Activated CD4-positive, alpha-beta T cell treated with anti-CD3 and anti-CD28 coated beads for 36 hours (primary cell): Measurements from ENCODE around the gene MRPL17. TPM values are rescaled to one million over a fixed set of nuclear protein-coding genes. Genes with fewer than 3 reads are reported as not detected.

Source experiments
- ATAC-seq: fragments of 200-7000 bp; cut with Tn5 transposase; one replicate; pipeline ENCODE4 v1.10.0; 2021; ENCODE audit warnings: mild to moderate bottlenecking, moderate library complexity
- CTCF ChIA-PET: fragments of 350-600 bp; sonication (Branson Sonifier 250); formaldehyde crosslinking; loops from one replicate; lab custom pipeline; 2021; ENCODE audit warnings: antibody characterized with exemption; lab: Charles Lee
- POLR2A ChIA-PET: fragments of 350-600 bp; sonication (Branson Sonifier 250); formaldehyde crosslinking; loops from one replicate; lab custom pipeline; 2021; ENCODE audit warnings: antibody characterized with exemption, inconsistent platforms; lab: Charles Lee
- DNase-seq: peaks from one replicate; pipeline ENCODE4 v3.0.0-alpha.2; 2020
- H3K27ac Mint-ChIP-seq: one replicate; pipeline ENCODE4 v1.8.0; 2021; ENCODE audit warnings: mixed read lengths
- H3K27me3 Mint-ChIP-seq: one replicate; pipeline ENCODE4 v1.8.0; 2021; ENCODE audit warnings: mixed read lengths
- H3K36me3 Mint-ChIP-seq: one replicate; pipeline ENCODE4 v1.8.0; 2021; ENCODE audit warnings: low read depth, mixed read lengths
- H3K4me1 Mint-ChIP-seq: one replicate; pipeline ENCODE4 v1.8.0; 2021; ENCODE audit warnings: mixed read lengths
- H3K4me3 Mint-ChIP-seq: one replicate; pipeline ENCODE4 v1.8.0; 2021; ENCODE audit warnings: mild to moderate bottlenecking, moderate library complexity, mixed read lengths
- H3K9me3 Mint-ChIP-seq: one replicate; pipeline ENCODE4 v1.8.0; 2021; ENCODE audit warnings: low read depth, mixed read lengths
- intact Hi-C, 2 experiments: fragments of 100-400 bp; cut with DNase I in 1 of 2; cut with micrococcal nuclease in 1 of 2; formaldehyde crosslinking; loops; one replicate each; pipeline versions ENCODE4 v1.14.2 to v1.15.1; 2022 to 2024; cut with DNase I, micrococcal nuclease
- total RNA-seq, 2 experiments: library from RNA; stranded (reverse); gene quantifications; one replicate each; pipeline ENCODE4 v1.2.3, GENCODE V29; 2021

Gene MRPL17
- total RNA-seq, 2 experiments from 2014 or later, result 118 to 156 TPM

- Mint-ChIP-seq H3K4me1 (peaks cover 6% of the 10 kb centered on the region), H3K27ac (no peak overlapping the region), H3K4me3 (no peak overlapping the region), H3K36me3 (no peaks in the 10 kb centered on the region), H3K27me3 (no peaks in the 10 kb centered on the region), H3K9me3 (no peaks in the 10 kb centered on the region)
- DNase-seq, result peak; percentile 20
- peak; percentile 31 for ATAC-seq
- ChIA-PET CTCF (interaction anchor here (1.0 to 1.1 kb wide), 2 partner anchors 24 to 35 kb away, joined by 3 to 4 read pairs; no protein-coding TSS in a partner anchor), POLR2A (no interaction called here)
- intact Hi-C loops, result no loop called here
Observed at GRCh38 chr11:6632116-6633073, 50.7 kb downstream of the MRPL17 start.

GRCh38 chr11:6631361-6631890 is 51.7 kb downstream of the MRPL17 start:
- Mint-ChIP-seq H3K4me1 (peaks cover 8% of the 10 kb centered on the region), H3K9me3 (no peaks in the 10 kb centered on the region), H3K36me3 (no peaks in the 10 kb centered on the region), H3K4me3 (no peak overlapping the region), H3K27ac (no peak overlapping the region), H3K27me3 (no peaks in the 10 kb centered on the region)
- POLR2A ChIA-PET, result no interaction called here
- CTCF ChIA-PET, result interaction anchor here (0.7 to 1.0 kb wide), 3 partner anchors 36 to 107 kb away, joined by 3 read pairs; no protein-coding TSS in a partner anchor
- intact Hi-C loops, result no loop called here
- ATAC-seq, result no peak
- no peak for DNase-seq

GRCh38 chr11:6630632-6631291 is 52.4 kb downstream of the MRPL17 start:
- no peaks in the 10 kb centered on the region for H3K27me3 Mint-ChIP-seq
- H3K27ac Mint-ChIP-seq, result no peak overlapping the region
- ATAC-seq (no peak), DNase-seq (no peak)
- H3K9me3 Mint-ChIP-seq, result no peaks in the 10 kb centered on the region
- intact Hi-C loops, result no loop called here
- POLR2A ChIA-PET, result no interaction called here
- CTCF ChIA-PET, result interaction anchor here (0.7 to 1.0 kb wide), 3 partner anchors 20 to 61 kb away, joined by 3 read pairs; no protein-coding TSS in a partner anchor
- no peak overlapping the region for H3K4me3 Mint-ChIP-seq
- no peaks in the 10 kb centered on the region for H3K36me3 Mint-ChIP-seq
- peaks cover 8% of the 10 kb centered on the region for H3K4me1 Mint-ChIP-seq

Other genes starting within 250 kb of the MRPL17 start
- gene HPX, start 242.4 kb downstream of the MRPL17 start, total RNA-seq, result under 1 TPM; 0.16 to 0.33 TPM
- gene TRIM3, start 209.4 kb downstream of the MRPL17 start, total RNA-seq, result 1 to 10 TPM; 3.8 to 4.2 TPM
- 10 to 100 TPM; 36.7 to 40.3 TPM for gene ARFIP2, start 202.0 kb downstream of the MRPL17 start, total RNA-seq
- 10 to 100 TPM; 27.1 to 39.2 TPM for gene TIMM10B, start 201.8 kb downstream of the MRPL17 start, total RNA-seq
- gene DNHD1, start 186.1 kb downstream of the MRPL17 start, total RNA-seq, result 10 to 100 TPM; 20.9 to 21.0 TPM
- 10 to 100 TPM; 34.4 to 35.0 TPM for gene RRP8, start 79.7 kb downstream of the MRPL17 start, total RNA-seq
- gene ILK, start 79.6 kb downstream of the MRPL17 start, total RNA-seq, result 10 to 100 TPM; 85.6 to 89.0 TPM
- gene TAF10, start 71.1 kb downstream of the MRPL17 start, total RNA-seq, result 100 to 1,000 TPM; 133 to 152 TPM
- gene TPP1, start 63.9 kb downstream of the MRPL17 start, total RNA-seq, result 10 to 100 TPM; 38.1 to 47.9 TPM
- gene DCHS1, start 27.5 kb downstream of the MRPL17 start, total RNA-seq, result under 1 TPM; 0.78 to 0.91 TPM
- gene OR2AG2, start 88.6 kb upstream of the MRPL17 start, total RNA-seq, result under 1 TPM; 0.14 to 0.26 TPM
- gene OR2AG1, start 99.7 kb upstream of the MRPL17 start, total RNA-seq, result not detected
- gene OR6A2, start 116.3 kb upstream of the MRPL17 start, total RNA-seq, result under 1 TPM; 0.14 to 0.25 TPM
- gene OR10A5, start 162.3 kb upstream of the MRPL17 start, total RNA-seq, result not detected
- gene OR10A2, start 179.7 kb upstream of the MRPL17 start, total RNA-seq, result not detected
- gene OR10A4, start 193.3 kb upstream of the MRPL17 start, total RNA-seq, result not detected
- gene OR2D2, start 209.2 kb upstream of the MRPL17 start, total RNA-seq, result under 1 TPM; 0.32 to 0.44 TPM
- not detected for gene OR2D3, start 237.7 kb upstream of the MRPL17 start, total RNA-seq
- gene ZNF215, start 243.1 kb upstream of the MRPL17 start, total RNA-seq, result 1 to 10 TPM; 3.6 TPM